HEK293 (cell line): ENCODE results near the gene CDK16.

Experiments used
- GLIS1 ChIP-seq: fragments of 450-650 bp; formaldehyde crosslinking; IDR thresholded peaks from 2 replicates; pipeline ENCODE4 v1.5.1; 2016; ENCODE audit warnings: missing biosample characterization, missing genetic modification characterization
- KLF7 ChIP-seq: fragments of 450-650 bp; formaldehyde crosslinking; IDR thresholded peaks from 2 replicates; pipeline ENCODE4 v1.5.1; 2016; ENCODE audit warnings: missing biosample characterization, missing genetic modification characterization, borderline replicate concordance
- SCRT2 ChIP-seq: fragments of 450-650 bp; formaldehyde crosslinking; IDR thresholded peaks from 2 replicates; pipeline ENCODE4 v1.5.1; 2016; ENCODE audit warnings: missing biosample characterization, missing genetic modification characterization
- YY1 ChIP-seq: fragments of 450-650 bp; formaldehyde crosslinking; IDR thresholded peaks from 2 replicates; pipeline ENCODE4 v1.5.1; 2018; ENCODE audit warnings: missing biosample characterization, missing genetic modification characterization
- ZBTB8A ChIP-seq: fragments of 450-650 bp; formaldehyde crosslinking; IDR thresholded peaks from 2 replicates; pipeline ENCODE4 v1.5.1; 2016; ENCODE audit warnings: missing biosample characterization, missing genetic modification characterization
- ZEB2 ChIP-seq: fragments of 450-650 bp; formaldehyde crosslinking; IDR thresholded peaks from 2 replicates; pipeline ENCODE4 v1.5.1; 2016; ENCODE audit warnings: missing biosample characterization, missing genetic modification characterization
- ZNF157 ChIP-seq: fragments of 450-650 bp; formaldehyde crosslinking; IDR thresholded peaks from 2 replicates; pipeline ENCODE4 v1.5.1; 2016; ENCODE audit warnings: missing biosample characterization, missing genetic modification characterization
- ZNF175 ChIP-seq: fragments of 450-650 bp; formaldehyde crosslinking; IDR thresholded peaks from 2 replicates; pipeline ENCODE4 v1.5.1; 2016; ENCODE audit warnings: missing biosample characterization, missing genetic modification characterization
- ZNF202 ChIP-seq: fragments of 450-650 bp; formaldehyde crosslinking; IDR thresholded peaks from 2 replicates; pipeline ENCODE4 v1.5.1; 2016; ENCODE audit warnings: missing biosample characterization, missing genetic modification characterization, borderline replicate concordance
- ZNF292 ChIP-seq: fragments of 450-650 bp; formaldehyde crosslinking; IDR thresholded peaks from 2 replicates; pipeline ENCODE4 v1.5.1; 2016; ENCODE audit warnings: low read depth, missing biosample characterization, missing genetic modification characterization, borderline replicate concordance
- ZNF324 ChIP-seq: fragments of 450-650 bp; formaldehyde crosslinking; IDR thresholded peaks from 2 replicates; pipeline ENCODE4 v1.5.1; 2016; ENCODE audit warnings: missing biosample characterization, missing genetic modification characterization
- ZNF501 ChIP-seq: fragments of 450-650 bp; formaldehyde crosslinking; IDR thresholded peaks from 2 replicates; pipeline ENCODE4 v1.5.1; 2016; ENCODE audit warnings: missing biosample characterization, missing genetic modification characterization
- ZNF629 ChIP-seq: fragments of 450-650 bp; formaldehyde crosslinking; IDR thresholded peaks from 2 replicates; pipeline ENCODE4 v1.5.1; 2017; ENCODE audit warnings: missing biosample characterization, missing genetic modification characterization
- ZNF670 ChIP-seq: fragments of 450-650 bp; formaldehyde crosslinking; IDR thresholded peaks from 2 replicates; pipeline ENCODE4 v1.5.1; 2016; ENCODE audit warnings: missing biosample characterization, missing genetic modification characterization, low read depth
- ZNF76 ChIP-seq: fragments of 450-650 bp; formaldehyde crosslinking; IDR thresholded peaks from 2 replicates; pipeline ENCODE4; 2016; ENCODE audit warnings: low read depth, missing biosample characterization, missing genetic modification characterization, borderline replicate concordance
- ZNF777 ChIP-seq: fragments of 450-650 bp; formaldehyde crosslinking; IDR thresholded peaks from 2 replicates; pipeline ENCODE4 v1.5.1; 2017; ENCODE audit warnings: missing biosample characterization, missing genetic modification characterization, borderline replicate concordance
- ZSCAN23 ChIP-seq: fragments of 450-650 bp; formaldehyde crosslinking; IDR thresholded peaks from 2 replicates; pipeline ENCODE4 v1.5.1; 2016; ENCODE audit warnings: missing biosample characterization, missing genetic modification characterization
- ZXDB ChIP-seq: fragments of 450-650 bp; formaldehyde crosslinking; IDR thresholded peaks from 2 replicates; pipeline ENCODE4 v1.5.1; 2016; ENCODE audit warnings: missing biosample characterization, missing genetic modification characterization
- TF ChIP-seq, protein P1 (sequence below): fragments of 450-650 bp; formaldehyde crosslinking; IDR thresholded peaks from 2 replicates; pipeline ENCODE4; 2016; ENCODE audit warnings: missing biosample characterization, missing genetic modification characterization
- TF ChIP-seq, protein P2 (sequence below): fragments of 450-650 bp; formaldehyde crosslinking; IDR thresholded peaks from 2 replicates; pipeline ENCODE4 v1.5.1; 2016; ENCODE audit warnings: missing biosample characterization, missing genetic modification characterization
- TF ChIP-seq, protein P3 (sequence below): IDR thresholded peaks from 2 replicates; pipeline ENCODE4 v1.6.1; 2011; ENCODE audit warnings: mild to moderate bottlenecking, low read depth, low read length, borderline replicate concordance
- TF ChIP-seq, protein P4 (sequence below): fragments of 450-650 bp; formaldehyde crosslinking; IDR thresholded peaks from 2 replicates; pipeline ENCODE4 v1.5.1; 2016; ENCODE audit warnings: missing biosample characterization, missing genetic modification characterization
- TF ChIP-seq, protein P5 (sequence below): fragments of 450-650 bp; formaldehyde crosslinking; IDR thresholded peaks from 2 replicates; pipeline ENCODE4 v1.5.1; 2017; ENCODE audit warnings: missing biosample characterization, missing genetic modification characterization
- TF ChIP-seq, protein P6 (sequence below): fragments of 450-650 bp; formaldehyde crosslinking; IDR thresholded peaks from 2 replicates; pipeline ENCODE4 v1.5.1; 2016; ENCODE audit warnings: missing biosample characterization, missing genetic modification characterization
- TF ChIP-seq, protein P7 (sequence below): fragments of 450-650 bp; formaldehyde crosslinking; IDR thresholded peaks from 2 replicates; pipeline ENCODE4 v1.5.1; 2016; ENCODE audit warnings: missing biosample characterization, missing genetic modification characterization
- TF ChIP-seq, protein P8 (sequence below): fragments of 450-650 bp; formaldehyde crosslinking; IDR thresholded peaks from 2 replicates; pipeline ENCODE4 v1.5.1; 2016; ENCODE audit warnings: missing biosample characterization, missing genetic modification characterization

The CDK16 gene

DNA sequence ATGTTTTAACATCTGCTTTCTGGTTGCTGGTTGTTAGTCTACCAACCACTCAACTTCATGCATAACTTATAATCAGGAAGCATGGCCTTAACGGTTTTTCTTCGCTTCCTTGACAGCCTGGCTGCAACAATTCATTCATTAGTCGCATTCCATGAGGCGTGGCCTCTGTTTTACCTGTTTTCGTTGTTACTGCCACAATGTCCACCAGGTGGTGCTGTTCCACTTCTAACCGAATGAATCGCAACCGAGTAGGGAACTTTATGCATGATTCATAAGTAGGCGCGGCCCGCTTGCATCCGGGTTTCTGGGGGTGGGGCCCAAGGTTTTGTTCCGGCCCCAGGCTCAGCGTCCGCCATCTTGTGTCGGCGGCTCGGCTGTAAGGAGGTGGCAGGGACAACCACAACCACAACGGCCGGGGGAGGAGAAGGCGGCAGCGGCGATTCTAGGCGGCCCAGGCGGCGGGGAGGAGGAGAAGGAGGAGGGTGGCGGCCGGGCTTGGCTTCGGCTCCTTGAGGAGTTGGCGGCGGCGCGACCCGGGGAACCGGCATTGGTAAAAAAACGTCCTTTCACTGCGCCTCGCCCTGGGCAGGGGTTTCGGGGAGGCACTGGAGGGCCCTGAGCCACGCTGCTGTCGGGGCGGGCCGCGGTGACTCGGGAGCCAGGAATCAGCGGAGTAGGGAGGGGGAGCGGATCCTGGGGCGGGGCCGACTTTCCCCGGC lies 24.8 kb upstream of the CDK16 start, which contains the start of gene UBA1 (continued):
- TF ChIP-seq ZNF670, result no peak
- 0 out of 2 replicates have a peak, but pooled peaks have one; percentile 50 for TF ChIP-seq ZNF501
- peak; percentile 51 for TF ChIP-seq ZNF76 (tag by site-specific recombination)
- TF ChIP-seq, protein P1, sequence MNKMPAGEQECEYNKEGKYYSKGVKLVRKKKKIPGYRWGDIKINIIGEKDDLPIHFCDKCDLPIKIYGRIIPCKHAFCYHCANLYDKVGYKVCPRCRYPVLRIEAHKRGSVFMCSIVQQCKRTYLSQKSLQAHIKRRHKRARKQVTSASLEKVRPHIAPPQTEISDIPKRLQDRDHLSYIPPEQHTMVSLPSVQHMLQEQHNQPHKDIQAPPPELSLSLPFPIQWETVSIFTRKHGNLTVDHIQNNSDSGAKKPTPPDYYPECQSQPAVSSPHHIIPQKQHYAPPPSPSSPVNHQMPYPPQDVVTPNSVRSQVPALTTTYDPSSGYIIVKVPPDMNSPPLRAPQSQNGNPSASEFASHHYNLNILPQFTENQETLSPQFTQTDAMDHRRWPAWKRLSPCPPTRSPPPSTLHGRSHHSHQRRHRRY (tag by site-specific recombination), result no peak
- no peak for TF ChIP-seq ZNF157
- TF ChIP-seq ZEB2, result peak; percentile 88
- TF ChIP-seq ZNF324 (tag by site-specific recombination), result peak; percentile 67; the same call in 1 of the 2 replicates
- TF ChIP-seq, protein P2, sequence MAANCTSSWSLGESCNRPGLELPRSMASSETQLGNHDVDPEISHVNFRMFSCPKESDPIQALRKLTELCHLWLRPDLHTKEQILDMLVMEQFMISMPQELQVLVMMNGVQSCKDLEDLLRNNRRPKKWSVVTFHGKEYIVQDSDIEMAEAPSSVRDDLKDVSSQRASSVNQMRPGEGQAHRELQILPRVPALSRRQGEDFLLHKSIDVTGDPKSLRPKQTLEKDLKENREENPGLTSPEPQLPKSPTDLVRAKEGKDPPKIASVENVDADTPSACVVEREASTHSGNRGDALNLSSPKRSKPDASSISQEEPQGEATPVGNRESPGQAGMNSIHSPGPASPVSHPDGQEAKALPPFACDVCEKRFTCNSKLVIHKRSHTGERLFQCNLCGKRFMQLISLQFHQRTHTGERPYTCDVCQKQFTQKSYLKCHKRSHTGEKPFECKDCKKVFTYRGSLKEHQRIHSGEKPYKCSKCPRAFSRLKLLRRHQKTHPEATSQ (tag by site-specific recombination), result peak; percentile 86; the same call in 1 of the 2 replicates
- TF ChIP-seq, protein P3, sequence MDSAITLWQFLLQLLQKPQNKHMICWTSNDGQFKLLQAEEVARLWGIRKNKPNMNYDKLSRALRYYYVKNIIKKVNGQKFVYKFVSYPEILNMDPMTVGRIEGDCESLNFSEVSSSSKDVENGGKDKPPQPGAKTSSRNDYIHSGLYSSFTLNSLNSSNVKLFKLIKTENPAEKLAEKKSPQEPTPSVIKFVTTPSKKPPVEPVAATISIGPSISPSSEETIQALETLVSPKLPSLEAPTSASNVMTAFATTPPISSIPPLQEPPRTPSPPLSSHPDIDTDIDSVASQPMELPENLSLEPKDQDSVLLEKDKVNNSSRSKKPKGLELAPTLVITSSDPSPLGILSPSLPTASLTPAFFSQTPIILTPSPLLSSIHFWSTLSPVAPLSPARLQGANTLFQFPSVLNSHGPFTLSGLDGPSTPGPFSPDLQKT, result no peak; the same call in 1 of the 2 replicates
- no peak for TF ChIP-seq ZNF292 (tag by site-specific recombination)
- peak; percentile 71 for TF ChIP-seq KLF7 (tag by site-specific recombination)
- TF ChIP-seq ZNF175 (tag by site-specific recombination), result no peak
- TF ChIP-seq, protein P4, sequence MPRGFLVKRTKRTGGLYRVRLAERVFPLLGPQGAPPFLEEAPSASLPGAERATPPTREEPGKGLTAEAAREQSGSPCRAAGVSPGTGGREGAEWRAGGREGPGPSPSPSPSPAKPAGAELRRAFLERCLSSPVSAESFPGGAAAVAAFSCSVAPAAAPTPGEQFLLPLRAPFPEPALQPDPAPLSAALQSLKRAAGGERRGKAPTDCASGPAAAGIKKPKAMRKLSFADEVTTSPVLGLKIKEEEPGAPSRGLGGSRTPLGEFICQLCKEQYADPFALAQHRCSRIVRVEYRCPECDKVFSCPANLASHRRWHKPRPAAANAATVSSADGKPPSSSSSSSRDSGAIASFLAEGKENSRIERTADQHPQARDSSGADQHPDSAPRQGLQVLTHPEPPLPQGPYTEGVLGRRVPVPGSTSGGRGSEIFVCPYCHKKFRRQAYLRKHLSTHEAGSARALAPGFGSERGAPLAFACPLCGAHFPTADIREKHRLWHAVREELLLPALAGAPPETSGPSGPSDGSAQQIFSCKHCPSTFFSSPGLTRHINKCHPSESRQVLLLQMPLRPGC, result peak; percentile 91
- TF ChIP-seq, protein P5, sequence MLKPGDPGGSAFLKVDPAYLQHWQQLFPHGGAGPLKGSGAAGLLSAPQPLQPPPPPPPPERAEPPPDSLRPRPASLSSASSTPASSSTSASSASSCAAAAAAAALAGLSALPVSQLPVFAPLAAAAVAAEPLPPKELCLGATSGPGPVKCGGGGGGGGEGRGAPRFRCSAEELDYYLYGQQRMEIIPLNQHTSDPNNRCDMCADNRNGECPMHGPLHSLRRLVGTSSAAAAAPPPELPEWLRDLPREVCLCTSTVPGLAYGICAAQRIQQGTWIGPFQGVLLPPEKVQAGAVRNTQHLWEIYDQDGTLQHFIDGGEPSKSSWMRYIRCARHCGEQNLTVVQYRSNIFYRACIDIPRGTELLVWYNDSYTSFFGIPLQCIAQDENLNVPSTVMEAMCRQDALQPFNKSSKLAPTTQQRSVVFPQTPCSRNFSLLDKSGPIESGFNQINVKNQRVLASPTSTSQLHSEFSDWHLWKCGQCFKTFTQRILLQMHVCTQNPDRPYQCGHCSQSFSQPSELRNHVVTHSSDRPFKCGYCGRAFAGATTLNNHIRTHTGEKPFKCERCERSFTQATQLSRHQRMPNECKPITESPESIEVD (tag by site-specific recombination), result no peak
- TF ChIP-seq ZNF202, result no peak
- TF ChIP-seq YY1 (tag by site-specific recombination), result peak; percentile 84
- TF ChIP-seq GLIS1 (tag by site-specific recombination), result 0 out of 2 replicates have a peak, but pooled peaks have one; percentile 13
- peak; percentile 70 for TF ChIP-seq SCRT2 (tag by site-specific recombination)
- no peak for TF ChIP-seq ZBTB8A (tag by site-specific recombination)
- peak; percentile 91 for TF ChIP-seq ZXDB (tag by site-specific recombination)
- TF ChIP-seq, protein P6, sequence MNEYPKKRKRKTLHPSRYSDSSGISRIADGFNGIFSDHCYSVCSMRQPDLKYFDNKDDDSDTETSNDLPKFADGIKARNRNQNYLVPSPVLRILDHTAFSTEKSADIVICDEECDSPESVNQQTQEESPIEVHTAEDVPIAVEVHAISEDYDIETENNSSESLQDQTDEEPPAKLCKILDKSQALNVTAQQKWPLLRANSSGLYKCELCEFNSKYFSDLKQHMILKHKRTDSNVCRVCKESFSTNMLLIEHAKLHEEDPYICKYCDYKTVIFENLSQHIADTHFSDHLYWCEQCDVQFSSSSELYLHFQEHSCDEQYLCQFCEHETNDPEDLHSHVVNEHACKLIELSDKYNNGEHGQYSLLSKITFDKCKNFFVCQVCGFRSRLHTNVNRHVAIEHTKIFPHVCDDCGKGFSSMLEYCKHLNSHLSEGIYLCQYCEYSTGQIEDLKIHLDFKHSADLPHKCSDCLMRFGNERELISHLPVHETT (tag by site-specific recombination), result no peak
- TF ChIP-seq ZSCAN23 (tag by site-specific recombination), result peak; percentile 13; the same call in 1 of the 2 replicates
- TF ChIP-seq, protein P7, sequence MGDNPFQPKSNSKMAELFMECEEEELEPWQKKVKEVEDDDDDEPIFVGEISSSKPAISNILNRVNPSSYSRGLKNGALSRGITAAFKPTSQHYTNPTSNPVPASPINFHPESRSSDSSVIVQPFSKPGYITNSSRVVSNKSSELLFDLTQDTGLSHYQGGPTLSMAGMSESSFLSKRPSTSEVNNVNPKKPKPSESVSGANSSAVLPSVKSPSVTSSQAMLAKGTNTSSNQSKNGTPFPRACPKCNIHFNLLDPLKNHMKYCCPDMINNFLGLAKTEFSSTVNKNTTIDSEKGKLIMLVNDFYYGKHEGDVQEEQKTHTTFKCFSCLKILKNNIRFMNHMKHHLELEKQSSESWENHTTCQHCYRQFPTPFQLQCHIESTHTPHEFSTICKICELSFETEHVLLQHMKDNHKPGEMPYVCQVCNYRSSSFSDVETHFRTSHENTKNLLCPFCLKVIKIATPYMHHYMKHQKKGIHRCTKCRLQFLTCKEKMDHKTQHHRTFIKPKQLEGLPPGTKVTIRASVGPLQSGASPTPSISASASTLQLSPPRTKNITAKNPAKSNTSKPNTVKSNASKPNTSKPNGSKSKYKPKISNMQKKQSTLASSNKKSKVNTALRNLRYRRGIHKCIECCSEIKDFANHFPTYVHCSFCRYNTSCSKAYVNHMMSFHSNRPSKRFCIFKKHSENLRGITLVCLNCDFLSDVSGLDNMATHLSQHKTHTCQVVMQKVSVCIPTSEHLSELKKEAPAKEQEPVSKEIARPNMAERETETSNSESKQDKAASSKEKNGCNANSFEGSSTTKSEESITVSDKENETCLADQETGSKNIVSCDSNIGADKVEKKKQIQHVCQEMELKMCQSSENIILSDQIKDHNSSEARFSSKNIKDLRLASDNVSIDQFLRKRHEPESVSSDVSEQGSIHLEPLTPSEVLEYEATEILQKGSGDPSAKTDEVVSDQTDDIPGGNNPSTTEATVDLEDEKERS (tag by site-specific recombination), result no peak
- peak; percentile 56 for TF ChIP-seq ZNF629 (tag by site-specific recombination)
- no peak for TF ChIP-seq ZNF777
- TF ChIP-seq, protein P8, sequence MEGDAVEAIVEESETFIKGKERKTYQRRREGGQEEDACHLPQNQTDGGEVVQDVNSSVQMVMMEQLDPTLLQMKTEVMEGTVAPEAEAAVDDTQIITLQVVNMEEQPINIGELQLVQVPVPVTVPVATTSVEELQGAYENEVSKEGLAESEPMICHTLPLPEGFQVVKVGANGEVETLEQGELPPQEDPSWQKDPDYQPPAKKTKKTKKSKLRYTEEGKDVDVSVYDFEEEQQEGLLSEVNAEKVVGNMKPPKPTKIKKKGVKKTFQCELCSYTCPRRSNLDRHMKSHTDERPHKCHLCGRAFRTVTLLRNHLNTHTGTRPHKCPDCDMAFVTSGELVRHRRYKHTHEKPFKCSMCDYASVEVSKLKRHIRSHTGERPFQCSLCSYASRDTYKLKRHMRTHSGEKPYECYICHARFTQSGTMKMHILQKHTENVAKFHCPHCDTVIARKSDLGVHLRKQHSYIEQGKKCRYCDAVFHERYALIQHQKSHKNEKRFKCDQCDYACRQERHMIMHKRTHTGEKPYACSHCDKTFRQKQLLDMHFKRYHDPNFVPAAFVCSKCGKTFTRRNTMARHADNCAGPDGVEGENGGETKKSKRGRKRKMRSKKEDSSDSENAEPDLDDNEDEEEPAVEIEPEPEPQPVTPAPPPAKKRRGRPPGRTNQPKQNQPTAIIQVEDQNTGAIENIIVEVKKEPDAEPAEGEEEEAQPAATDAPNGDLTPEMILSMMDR, result peak; percentile 80
